ENCODE data around the gene TRIM65.

The TRIM65 gene

DNA sequence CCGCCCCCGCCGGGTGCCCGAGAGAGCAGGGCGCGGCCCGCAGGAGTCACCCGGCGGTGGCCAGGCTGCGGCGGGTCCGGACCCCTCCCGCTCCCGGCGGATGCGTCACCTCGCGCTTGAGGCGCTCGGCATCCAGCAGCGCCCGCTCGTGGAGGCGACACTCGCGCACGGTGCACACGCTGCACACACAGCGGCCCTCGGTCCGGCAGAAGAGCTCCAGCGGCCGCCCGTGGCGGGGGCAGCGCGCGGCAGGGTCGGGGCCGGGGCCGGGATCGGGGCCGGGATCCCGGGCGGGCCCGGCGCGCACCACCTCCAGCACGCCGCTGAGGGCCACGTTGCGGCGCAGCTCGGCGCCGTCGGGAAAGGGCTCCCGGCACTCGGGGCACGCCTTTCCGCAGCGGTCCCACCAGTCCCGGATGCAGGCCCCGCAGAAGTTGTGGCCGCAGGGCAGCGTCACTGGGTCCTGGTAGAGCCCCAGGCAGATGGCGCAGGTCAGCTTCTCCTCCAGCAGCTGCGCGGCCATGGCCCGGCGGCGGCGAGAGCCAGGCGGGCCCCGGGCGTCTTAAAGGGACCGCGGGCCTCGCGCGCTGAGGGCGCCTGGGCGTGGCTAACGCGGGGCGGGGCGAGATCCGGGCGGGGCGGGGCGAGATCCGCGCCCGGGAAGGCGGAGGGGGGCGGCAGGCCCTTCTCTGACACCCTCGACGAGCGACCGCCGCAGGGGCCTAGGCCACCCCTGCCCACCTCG lies at the start of gene TRIM65:
TRIM65 (minus strand) TSS at position 537 of the 745 bp plus-strand sequence; CDS start at position 523, 14 bp downstream.
- H3K27ac ChIP-seq: peak within 1 kb of the TSS; percentile 65 to 96 (median 94); a peak in 21 of 22 replicates
- peaks cover 7 to 38% (median 34%) of the 10 kb centered on the region in 11 experiments; a peak in 19 of 22 replicates for H4K20me1 ChIP-seq
- peak within 1 kb of the TSS; percentile 76 to 93 (median 84) for H3K4me3 ChIP-seq
- peak within 1 kb of the TSS; percentile 84 to 100 (median 93) for H3K4me2 ChIP-seq
- no peaks in the 10 kb centered on the region for H3K27me3 ChIP-seq
- H3K36me3 ChIP-seq: peaks cover 44 to 64% (median 54%) of the 10 kb centered on the region in 11 experiments
- no peak for TF ChIP-seq Cebpa-rat (IDR thresholded peaks at IDR 0.05)
- H3K4me1 ChIP-seq: peaks cover 37 to 58% (median 52%) of the 10 kb centered on the region in 10 experiments
- peak within 1 kb of the TSS; percentile 83 to 99 (median 94) for H3K9ac ChIP-seq
- H3K9me3 ChIP-seq (replicated peaks in 1 of 11): no peaks in the 10 kb centered on the region

DNA sequence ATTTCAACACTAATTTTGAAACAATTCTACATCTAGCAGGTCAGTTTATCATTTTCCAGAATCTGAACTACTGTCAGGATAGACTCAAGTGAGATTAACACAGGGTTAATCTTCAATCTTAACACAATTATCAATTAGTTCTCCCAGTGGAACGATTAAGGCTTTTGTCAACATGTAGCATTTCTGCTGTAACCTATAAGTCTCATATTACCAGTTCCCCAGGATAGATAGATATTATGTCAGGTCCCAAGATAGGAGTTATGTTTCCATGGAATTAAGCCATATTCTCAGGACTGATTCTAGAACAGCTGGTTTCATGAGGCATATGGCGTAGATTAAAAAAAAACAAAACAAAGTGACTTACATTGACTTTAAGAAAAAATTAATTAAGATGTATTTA lies 48.5 kb upstream of the TRIM65 start:
- TF ChIP-seq Cebpa-rat (IDR thresholded peaks at IDR 0.05): no peak
- Histone ChIP-seq H3K36me3 (peaks cover 49 to 75% (median 63%) of the 10 kb centered on the region in 11 experiments), H3K9ac (no peak overlapping the region), H4K20me1 (no peaks in the 10 kb centered on the region; a peak in 1 of 22 replicates), H3K27ac (no peak overlapping the region), H3K4me3 (no peak overlapping the region), H3K9me3 (replicated peaks in 1 of 11) (no peaks in the 10 kb centered on the region), H3K4me2 (no peak overlapping the region), H3K27me3 (no peaks in the 10 kb centered on the region), H3K4me1 (peaks cover 10 to 22% (median 13%) of the 10 kb centered on the region in 10 experiments)

DNA sequence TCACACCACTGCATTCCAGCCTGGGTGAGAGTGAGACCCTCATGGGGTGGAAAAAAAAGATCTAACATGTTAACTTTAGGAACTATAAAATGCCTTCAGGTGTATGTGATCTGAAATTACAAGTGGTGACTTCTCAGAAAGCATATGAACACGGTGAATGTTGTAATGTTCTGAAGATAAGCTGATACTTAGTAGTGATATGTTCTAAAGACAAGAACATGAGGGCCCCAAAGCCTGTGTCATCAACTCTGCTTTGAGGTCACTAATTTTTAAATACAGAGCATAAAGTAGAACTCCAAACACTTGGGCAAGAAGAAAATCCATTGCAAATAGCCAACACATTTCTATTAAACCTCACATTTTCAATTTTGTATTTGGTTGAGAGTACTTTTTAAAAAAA lies 46.7 kb upstream of the TRIM65 start:
- peaks cover 32 to 58% (median 46%) of the 10 kb centered on the region in 11 experiments for H3K36me3 ChIP-seq
- no peak overlapping the region for H3K4me3 ChIP-seq
- no peaks in the 10 kb centered on the region for H3K9me3 ChIP-seq (replicated peaks in 1 of 11)
- H3K4me2 ChIP-seq: no peak overlapping the region
- no peak overlapping the region for H3K27ac ChIP-seq
- H3K4me1 ChIP-seq: peaks cover 13 to 20% (median 18%) of the 10 kb centered on the region in 10 experiments
- TF ChIP-seq Cebpa-rat (IDR thresholded peaks at IDR 0.05): no peak
- no peaks in the 10 kb centered on the region for H3K27me3 ChIP-seq
- no peaks in the 10 kb centered on the region; a peak in 1 of 22 replicates for H4K20me1 ChIP-seq
- H3K9ac ChIP-seq: no peak overlapping the region

DNA sequence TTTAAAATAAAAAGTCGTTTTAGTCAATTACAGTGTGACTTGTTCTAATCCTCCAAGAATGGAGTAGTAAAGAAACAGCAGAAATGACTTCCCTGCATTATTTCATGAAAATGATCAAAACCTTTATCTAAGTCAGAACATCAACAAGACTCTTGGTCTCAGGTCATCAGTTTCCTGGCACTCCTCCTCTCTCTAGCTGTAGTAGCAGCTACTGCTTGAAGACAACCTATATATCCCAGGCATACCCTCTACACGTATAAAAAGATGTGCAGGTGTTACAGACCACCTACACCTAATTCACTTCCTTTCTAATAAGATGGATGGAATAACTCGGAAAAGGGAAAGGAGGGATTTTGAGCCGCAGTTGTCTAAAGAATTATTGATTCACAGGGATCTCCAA lies 45.7 kb upstream of the TRIM65 start:
- H3K36me3 ChIP-seq: peaks cover 22 to 47% (median 36%) of the 10 kb centered on the region in 11 experiments
- H3K4me2 ChIP-seq: no peak overlapping the region
- no peak overlapping the region for H3K4me3 ChIP-seq
- no peaks in the 10 kb centered on the region for H3K27me3 ChIP-seq
- H3K9me3 ChIP-seq (replicated peaks in 1 of 11): no peaks in the 10 kb centered on the region
- H3K9ac ChIP-seq: no peak overlapping the region
- H3K4me1 ChIP-seq: peaks cover 13 to 20% (median 18%) of the 10 kb centered on the region in 10 experiments
- no peak for TF ChIP-seq Cebpa-rat (IDR thresholded peaks at IDR 0.05)
- no peaks in the 10 kb centered on the region; a peak in 1 of 22 replicates for H4K20me1 ChIP-seq
- no peak overlapping the region for H3K27ac ChIP-seq

DNA sequence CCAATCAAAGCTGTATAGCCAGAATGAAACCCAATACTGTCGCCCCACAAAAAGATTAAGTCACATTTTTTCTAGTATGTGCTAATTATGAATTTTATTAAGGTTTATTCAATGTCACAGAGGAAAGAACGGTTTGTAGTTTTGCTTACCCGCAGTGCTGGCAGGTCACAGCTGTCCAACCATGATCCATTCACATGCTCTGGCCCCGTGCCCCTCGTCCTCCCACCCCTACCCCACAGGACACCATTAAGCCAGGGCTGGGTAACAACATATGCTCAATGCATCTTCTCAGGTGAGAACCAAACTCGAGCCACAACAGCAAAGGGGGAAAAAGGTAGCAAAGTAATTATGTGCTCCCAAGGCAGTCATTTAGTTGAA lies 44.7 kb upstream of the TRIM65 start:
- Histone ChIP-seq H3K9ac (peak overlapping the region in 9 of 11 experiments; percentile 78 to 92 (median 85); a peak in 14 of 22 replicates), H3K27me3 (no peaks in the 10 kb centered on the region), H3K4me1 (peaks cover 13 to 20% (median 18%) of the 10 kb centered on the region in 10 experiments), H4K20me1 (no peaks in the 10 kb centered on the region), H3K4me2 (peak overlapping the region; percentile 59 to 98 (median 93)), H3K9me3 (replicated peaks in 1 of 11) (no peaks in the 10 kb centered on the region), H3K27ac (peak overlapping the region in 4 of 11 experiments; percentile 33 to 79 (median 72); a peak in 6 of 22 replicates), H3K4me3 (peak overlapping the region in 9 of 10 experiments; percentile 68 to 85 (median 76); a peak in 14 of 20 replicates), H3K36me3 (peaks cover 12 to 37% (median 25%) of the 10 kb centered on the region in 11 experiments)
- TF ChIP-seq Cebpa-rat (IDR thresholded peaks at IDR 0.05): no peak

DNA sequence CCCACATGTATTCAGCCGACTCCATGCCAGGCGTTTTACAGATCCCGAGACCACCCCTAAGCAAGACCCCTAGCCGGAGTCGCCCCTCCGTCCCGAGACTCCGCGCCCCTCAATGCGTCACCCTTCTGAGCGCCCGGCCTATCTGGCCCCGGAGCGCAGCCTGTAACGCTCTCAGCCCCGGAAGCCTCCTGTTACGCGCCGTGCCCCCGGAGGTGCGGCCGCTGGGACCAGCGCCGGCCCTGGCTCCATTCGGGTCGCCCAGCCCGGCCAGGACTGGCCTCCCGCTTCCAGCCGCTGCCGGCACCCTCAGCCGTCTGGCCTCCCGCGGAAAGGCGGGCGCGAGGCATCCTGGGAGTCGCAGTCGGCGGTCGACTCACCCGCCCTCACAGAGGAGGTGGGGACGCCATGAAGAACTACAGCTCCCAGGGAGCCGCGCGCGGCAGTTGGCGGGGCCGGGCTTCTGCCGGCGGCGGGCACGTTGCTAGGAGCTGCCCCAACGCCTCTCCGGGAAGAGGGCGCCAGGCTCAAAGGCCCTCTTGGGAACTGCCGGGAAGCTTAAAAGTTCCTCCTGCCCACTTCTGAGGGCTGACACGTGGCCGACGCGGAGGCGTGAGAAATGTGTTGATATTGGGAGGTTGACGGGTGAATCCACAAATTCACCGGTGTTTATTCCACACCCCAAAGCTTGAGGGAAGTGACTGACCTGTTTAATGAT lies 44.1 kb upstream of the TRIM65 start, which contains the start of gene FBF1:
FBF1 (minus strand) TSS at position 316 of the 715 bp plus-strand sequence. CDS start 2,893 bp downstream, outside the sequence.
- peaks cover 13 to 20% (median 18%) of the 10 kb centered on the region in 10 experiments for H3K4me1 ChIP-seq
- no peaks in the 10 kb centered on the region for H3K27me3 ChIP-seq
- H3K4me3 ChIP-seq: peak within 1 kb of the TSS; percentile 66 to 85 (median 76)
- no peaks in the 10 kb centered on the region for H3K9me3 ChIP-seq (replicated peaks in 1 of 11)
- no peaks in the 10 kb centered on the region for H4K20me1 ChIP-seq
- TF ChIP-seq Cebpa-rat (IDR thresholded peaks at IDR 0.05): no peak
- H3K27ac ChIP-seq: peak within 1 kb of the TSS; percentile 57 to 83 (median 74)
- peak within 1 kb of the TSS; percentile 78 to 92 (median 85) for H3K9ac ChIP-seq
- H3K4me2 ChIP-seq: peak within 1 kb of the TSS; percentile 82 to 98 (median 93)
- H3K36me3 ChIP-seq: peaks cover 8 to 32% (median 20%) of the 10 kb centered on the region in 11 experiments

- H3K4me3 ChIP-seq: no peak overlapping the region
- no peak overlapping the region for H3K4me2 ChIP-seq
- H3K9ac ChIP-seq: no peak overlapping the region
- H3K27me3 ChIP-seq: no peaks in the 10 kb centered on the region
- no peaks in the 10 kb centered on the region for H4K20me1 ChIP-seq
- H3K36me3 ChIP-seq: peaks cover 0 to 1% (median 0%) of the 10 kb centered on the region in 11 experiments; a peak in 3 of 22 replicates
- no peak overlapping the region for H3K27ac ChIP-seq
- peaks cover 13 to 20% (median 18%) of the 10 kb centered on the region in 10 experiments for H3K4me1 ChIP-seq
- TF ChIP-seq Cebpa-rat (IDR thresholded peaks at IDR 0.05): no peak
- H3K9me3 ChIP-seq (replicated peaks in 1 of 11): no peaks in the 10 kb centered on the region
Observed at GRCh38 chr17:75937652-75938051, 40.9 kb upstream of the TRIM65 start.

DNA sequence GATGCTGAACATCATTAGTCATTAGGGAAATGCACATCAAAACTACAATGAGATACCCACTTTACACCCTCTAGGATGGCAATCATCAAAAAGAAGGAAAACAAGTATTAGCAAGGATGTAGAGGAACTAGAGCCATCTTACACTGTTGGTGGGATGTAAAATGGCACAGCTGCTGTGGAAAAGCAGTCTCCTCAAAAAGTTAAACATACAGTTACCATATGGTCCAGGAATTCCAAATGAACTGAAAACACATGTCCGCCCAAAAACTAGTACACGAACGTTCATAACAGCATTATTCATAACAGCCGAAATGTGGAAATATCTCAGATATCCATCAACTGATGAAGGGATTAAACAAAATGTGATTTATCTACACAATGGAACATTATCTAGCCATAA lies 37.1 kb upstream of the TRIM65 start:
- H3K4me2 ChIP-seq: no peak overlapping the region
- TF ChIP-seq Cebpa-rat (IDR thresholded peaks at IDR 0.05): no peak
- H3K4me3 ChIP-seq: no peak overlapping the region
- peaks cover 0 to 4% (median 0%) of the 10 kb centered on the region in 11 experiments; a peak in 1 of 22 replicates for H3K36me3 ChIP-seq
- no peaks in the 10 kb centered on the region for H3K27me3 ChIP-seq
- H3K27ac ChIP-seq: no peak overlapping the region
- H3K9ac ChIP-seq: no peak overlapping the region
- peaks cover 0 to 7% (median 0%) of the 10 kb centered on the region in 10 experiments; a peak in 2 of 20 replicates for H3K4me1 ChIP-seq
- no peaks in the 10 kb centered on the region for H4K20me1 ChIP-seq
- no peaks in the 10 kb centered on the region for H3K9me3 ChIP-seq (replicated peaks in 1 of 11)

DNA sequence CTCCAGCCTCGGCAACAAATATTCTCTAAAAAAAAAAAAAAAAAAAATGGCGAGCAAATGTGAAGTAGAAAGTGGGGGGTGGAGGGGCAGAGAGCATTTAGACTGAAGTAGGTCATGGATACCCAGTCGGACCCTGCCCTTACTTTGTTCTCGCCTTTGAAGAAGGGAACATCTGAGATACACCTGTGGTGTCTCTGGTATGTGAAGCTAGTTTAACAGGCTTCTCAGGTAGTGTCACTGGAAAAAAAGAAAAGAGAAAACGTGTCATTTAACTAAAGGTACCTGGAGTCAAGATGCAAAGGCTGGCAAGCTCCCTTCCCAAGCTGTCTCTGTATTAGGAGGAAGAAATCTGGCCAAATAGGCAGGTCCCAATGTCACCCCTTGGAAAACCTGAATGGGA lies 36.1 kb upstream of the TRIM65 start:
- Histone ChIP-seq H4K20me1 (no peaks in the 10 kb centered on the region), H3K4me2 (no peak overlapping the region), H3K4me1 (peaks cover 0 to 7% (median 0%) of the 10 kb centered on the region in 10 experiments; a peak in 4 of 20 replicates), H3K9ac (no peak overlapping the region), H3K27ac (no peak overlapping the region), H3K36me3 (peaks cover 0 to 4% (median 0%) of the 10 kb centered on the region in 11 experiments; a peak in 1 of 22 replicates), H3K9me3 (replicated peaks in 1 of 11) (no peaks in the 10 kb centered on the region), H3K4me3 (no peak overlapping the region), H3K27me3 (no peaks in the 10 kb centered on the region)
- TF ChIP-seq Cebpa-rat (IDR thresholded peaks at IDR 0.05): no peak

All from BLaER1 treated with 17β-estradiol and CSF1 and Interleukin-3, amounts not matched to agents 10 nM and 100 nM (cell line).